Heart left ventricle (tissue), 16 donors: ENCODE results near the gene EREG. TPM values are rescaled to one million over a fixed set of nuclear protein-coding genes. Genes with fewer than 3 reads are reported as not detected.

Experiments
- ATAC-seq, 4 donors: fragments of 200-7000 bp; cut with Tn5 transposase; one replicate each; pipeline ENCODE4 v1.9.1; 2020 to 2022; ENCODE audit warnings: moderate library complexity in 4 of 4, mild to moderate bottlenecking in 3 of 4, moderate number of reproducible peaks in 1 of 4
- DNase-seq, 5 donors: peaks; one replicate each; pipeline ENCODE4 v3.0.0-alpha.2; 2020
- H3K27ac ChIP-seq, 12 donors: fragments of 200-600 bp; sonication (generic) in 4 of 12; one replicate each; pipeline versions ENCODE4 v1.5.0 to v1.8.0; 2016 to 2022; ENCODE audit warnings: mild to moderate bottlenecking in 2 of 12
- H3K27me3 ChIP-seq, 9 donors: fragments of 200-600 bp; sonication (generic) in 2 of 9; one replicate each; pipeline versions ENCODE4 v1.5.1 to v1.8.0; 2016 to 2022; ENCODE audit warnings: mild to moderate bottlenecking in 3 of 9
- H3K36me3 ChIP-seq, 9 donors: fragments of 200-600 bp; sonication (generic) in 2 of 9; one replicate each; pipeline versions ENCODE4 v1.5.0 to v1.8.0; 2018 to 2022; ENCODE audit warnings: mild to moderate bottlenecking in 2 of 9
- H3K4me1 ChIP-seq, 12 donors: fragments of 200-600 bp; sonication (generic) in 4 of 12; one replicate each; pipeline versions ENCODE4 v1.5.0 to v1.8.0; 2016 to 2022; ENCODE audit warnings: mild to moderate bottlenecking in 3 of 12
- H3K4me3 ChIP-seq, 12 donors: fragments of 200-600 bp; sonication (generic) in 4 of 12; one replicate each; pipeline versions ENCODE4 v1.5.0 to v1.8.0; 2017 to 2022; ENCODE audit warnings: mild to moderate bottlenecking in 9 of 12, moderate library complexity in 4 of 12
- H3K9me3 ChIP-seq, 12 donors: fragments of 200-600 bp; sonication (generic) in 4 of 12; one replicate each; pipeline versions ENCODE4 v1.5.0 to v1.8.0; 2016 to 2022; ENCODE audit warnings: mild to moderate bottlenecking in 1 of 12
- POLR2A ChIP-seq, 2 donors: fragments of 450-650 bp; IDR thresholded peaks; one replicate each; pipeline ENCODE4 v1.6.1; 2017; ENCODE audit warnings: antibody characterized with exemption in 2 of 2, mild to moderate bottlenecking in 2 of 2, moderate library complexity in 2 of 2
- WGBS, 4 donors: extraction: QIAGEN DNeasy Blood & Tissue Kit in 2 of 4; methylation state at CpG; one replicate each; pipeline versions ENCODE4 v1.1.5 to v1.1.7; 2013 to 2018; 5-methylcytosine and 5-hydroxymethylcytosine counted together
- intact Hi-C, 10 donors: fragments of 100-400 bp; cut with DNase I; formaldehyde crosslinking; loops; one replicate each; pipeline versions ENCODE4 v1.11.1 to v1.14.2; 2022
- polyA plus RNA-seq, 2 donors: library from polyadenylated mRNA; stranded (reverse); fragments of 200-250 nt; gene quantifications; one replicate each; pipeline ENCODE4 v1.2.3, GENCODE V29; 2013
- total RNA-seq, 9 donors: library from RNA; depleted of rRNA in 2 of 9; stranded (reverse); fragments of >200 nt in 2 of 9; fragmentation: NEBNext Ultra II Directional in 3 of 9; extraction: Animal tissue kit (Norgen Biotek cat#: 25700) in 3 of 9; gene quantifications; one replicate each; pipeline versions ENCODE4 v1.1.0 to v1.2.4, GENCODE V29; 2016 to 2023
- TF ChIP-seq, protein P1 (sequence below), 12 donors: fragments of 200-600 bp; sonication (generic) in 4 of 12; IDR thresholded peaks; one replicate each; pipeline versions ENCODE4 v1.5.0 to v1.8.0; 2018 to 2022; ENCODE audit warnings: antibody characterized with exemption in 12 of 12, mild to moderate bottlenecking in 5 of 12
- donor health status: ischemic (EF 13 %, LVEDD 7.1; RV severe dilation, severe dysfunction).
- donor health status: healthy with polysubstance abuse.
- donor health status: DM: no; HTN: yes; CAD: no.
- donor health status: DM: no; HTN: no; CAD: no.
- donor health status: ischemic (EF 25% LVEDD 6.9; RV normal size, moderate dysfunction).
- donor health status: ischemic (EF 25% LVEDD 5.7; RV mildly dilated, moderate dysfunction).
- donor health status: healthy.
- donor health status: DM: yes; HTN: yes; CAD: no.
- donor health status: ischemic (EF 35%, LVEDD 5.7; RV mildly dilated, moderate dysfunction).
- donor health status: nonischemic (EF 11% LVEDD 7.7; RV severe dilation, severe dysfunction).
- donor health status: DM: yes; HTN: yes; CAD: no.
- donor health status: PGD.
- donor health status: ischemic (EF 29% LVEDD 5.4; RV normal size, mild dysfunction).
- donor health status: nonischemic (EF 23%, LVEDD 6.1; RV moderate dilation, normal function).

EREG gene
- total and polyA plus RNA-seq, 11 donors = 0.09 to 8.6 (median 0.83) TPM; not detected in 3

DNA sequence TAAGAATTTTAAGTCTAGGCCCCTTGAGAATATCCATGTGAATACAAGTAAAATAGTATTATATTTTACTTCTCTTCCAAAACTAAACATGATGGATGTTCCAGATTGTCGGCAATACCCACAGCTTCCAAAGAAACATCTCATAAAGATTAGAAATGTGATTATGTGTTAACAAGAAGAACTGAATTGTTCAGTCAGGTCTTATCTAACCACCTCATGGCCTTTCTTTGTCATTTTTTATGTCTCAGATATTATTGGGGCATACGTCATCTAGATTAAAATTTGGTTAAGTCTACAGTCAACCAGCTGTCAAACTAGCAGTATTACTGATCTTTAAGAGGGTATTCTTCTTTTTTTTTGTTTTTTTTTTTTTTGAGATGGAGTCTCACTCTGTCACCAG lies 46.7 kb upstream of the EREG start:
- no peak for DNase-seq
- intact Hi-C loops = no loop called here

DNA sequence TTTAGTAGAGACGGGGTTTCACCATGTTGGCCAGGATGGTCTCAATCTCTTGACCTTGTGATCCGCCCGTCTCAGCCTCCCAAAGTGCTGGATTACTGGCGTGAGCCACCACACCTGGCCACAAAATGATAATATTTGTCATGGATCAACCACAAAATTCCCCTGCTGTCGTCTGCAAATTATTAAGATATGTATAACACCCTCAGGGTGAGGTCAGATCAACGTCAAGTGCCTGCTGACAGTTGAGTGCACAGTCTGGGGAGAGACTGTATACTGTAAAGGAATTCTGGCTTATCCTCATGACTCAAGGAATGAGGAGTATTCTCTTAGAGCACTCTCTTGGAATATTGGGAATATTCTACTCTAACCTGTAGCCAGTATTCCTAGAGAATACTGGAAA lies 45.5 kb upstream of the EREG start:
- H3K27ac ChIP-seq = no peak overlapping the region
- DNase-seq = no peak
- no peaks in the 10 kb centered on the region for H3K36me3 ChIP-seq
- H3K27me3 ChIP-seq = peaks cover 0 to 5% (median 0%) of the 10 kb centered on the region in 9 donors
- no peak overlapping the region for H3K4me3 ChIP-seq
- ATAC-seq = no peak
- WGBS, 4 donors = 76 to 82% (median 79%) methylated on average over 6 of the region's 6 CpGs
- intact Hi-C loops = no loop called here
- H3K9me3 ChIP-seq = no peaks in the 10 kb centered on the region
- no peak for TF ChIP-seq POLR2A (IDR thresholded peaks at IDR 0.05)
- TF ChIP-seq, protein P1, sequence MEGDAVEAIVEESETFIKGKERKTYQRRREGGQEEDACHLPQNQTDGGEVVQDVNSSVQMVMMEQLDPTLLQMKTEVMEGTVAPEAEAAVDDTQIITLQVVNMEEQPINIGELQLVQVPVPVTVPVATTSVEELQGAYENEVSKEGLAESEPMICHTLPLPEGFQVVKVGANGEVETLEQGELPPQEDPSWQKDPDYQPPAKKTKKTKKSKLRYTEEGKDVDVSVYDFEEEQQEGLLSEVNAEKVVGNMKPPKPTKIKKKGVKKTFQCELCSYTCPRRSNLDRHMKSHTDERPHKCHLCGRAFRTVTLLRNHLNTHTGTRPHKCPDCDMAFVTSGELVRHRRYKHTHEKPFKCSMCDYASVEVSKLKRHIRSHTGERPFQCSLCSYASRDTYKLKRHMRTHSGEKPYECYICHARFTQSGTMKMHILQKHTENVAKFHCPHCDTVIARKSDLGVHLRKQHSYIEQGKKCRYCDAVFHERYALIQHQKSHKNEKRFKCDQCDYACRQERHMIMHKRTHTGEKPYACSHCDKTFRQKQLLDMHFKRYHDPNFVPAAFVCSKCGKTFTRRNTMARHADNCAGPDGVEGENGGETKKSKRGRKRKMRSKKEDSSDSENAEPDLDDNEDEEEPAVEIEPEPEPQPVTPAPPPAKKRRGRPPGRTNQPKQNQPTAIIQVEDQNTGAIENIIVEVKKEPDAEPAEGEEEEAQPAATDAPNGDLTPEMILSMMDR (IDR thresholded peaks at IDR 0.05) = no peak
- H3K4me1 ChIP-seq = no peaks in the 10 kb centered on the region

More for the DNA sequence above, 46.7 kb upstream of the EREG start:
- H3K9me3 ChIP-seq = no peaks in the 10 kb centered on the region
- peaks cover 0 to 5% (median 0%) of the 10 kb centered on the region in 9 donors for H3K27me3 ChIP-seq
- 61 to 72% (median 68%) methylated on average over 2 of the region's 2 CpGs for WGBS, 4 donors
- H3K4me1 ChIP-seq = no peaks in the 10 kb centered on the region
- H3K4me3 ChIP-seq = no peak overlapping the region
- no peak for TF ChIP-seq POLR2A (IDR thresholded peaks at IDR 0.05)
- TF ChIP-seq, protein P1 (IDR thresholded peaks at IDR 0.05) = no peak
- no peak for ATAC-seq
- no peaks in the 10 kb centered on the region for H3K36me3 ChIP-seq
- no peak overlapping the region for H3K27ac ChIP-seq

DNA sequence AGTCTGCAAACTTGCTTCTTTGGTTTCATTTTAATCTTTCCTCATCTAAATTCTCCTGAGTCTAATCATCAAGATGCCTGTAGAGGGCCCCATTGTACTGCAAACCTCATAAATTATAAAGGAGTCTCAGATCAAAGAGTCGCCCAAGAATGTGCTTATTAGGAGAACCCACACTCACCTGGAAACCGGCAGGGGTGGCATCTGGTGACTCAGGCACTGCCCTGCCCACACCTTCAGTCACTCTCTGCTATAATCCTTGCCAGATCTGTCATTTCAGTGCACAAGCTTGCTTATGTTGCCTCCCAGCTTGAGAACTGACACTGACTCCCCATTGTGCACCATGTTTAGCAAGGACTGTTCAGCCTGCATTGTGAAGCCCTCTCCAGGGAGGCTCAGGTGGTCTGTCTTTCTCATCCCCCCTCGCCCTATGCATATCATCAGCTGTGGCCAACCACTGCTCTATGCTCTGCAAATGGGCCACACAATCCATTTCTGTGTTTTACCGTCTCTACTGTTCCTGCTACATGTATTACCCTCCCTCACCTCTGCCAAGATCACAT lies 44.3 kb upstream of the EREG start:
- no peak for DNase-seq
- Histone ChIP-seq H3K9me3 (no peaks in the 10 kb centered on the region), H3K27me3 (peaks cover 0 to 5% (median 0%) of the 10 kb centered on the region in 9 donors), H3K4me1 (no peaks in the 10 kb centered on the region), H3K27ac (no peak overlapping the region), H3K4me3 (no peak overlapping the region), H3K36me3 (no peaks in the 10 kb centered on the region)
- 42 to 47% (median 44%) methylated on average over 4 of the region's 4 CpGs for WGBS, 4 donors
- no peak for TF ChIP-seq POLR2A (IDR thresholded peaks at IDR 0.05)
- TF ChIP-seq, protein P1 (IDR thresholded peaks at IDR 0.05) = peak in 10 of 12 donors; percentile 9 to 48 (median 34)
- ATAC-seq = peak in 3 of 4 donors; percentile 26 to 49 (median 38)
- intact Hi-C loops = loop anchor here in 6 of 10 donors (2.0 to 5.0 kb wide), 3 partner anchors 352 to 357 kb away; no protein-coding TSS in a partner anchor

DNA sequence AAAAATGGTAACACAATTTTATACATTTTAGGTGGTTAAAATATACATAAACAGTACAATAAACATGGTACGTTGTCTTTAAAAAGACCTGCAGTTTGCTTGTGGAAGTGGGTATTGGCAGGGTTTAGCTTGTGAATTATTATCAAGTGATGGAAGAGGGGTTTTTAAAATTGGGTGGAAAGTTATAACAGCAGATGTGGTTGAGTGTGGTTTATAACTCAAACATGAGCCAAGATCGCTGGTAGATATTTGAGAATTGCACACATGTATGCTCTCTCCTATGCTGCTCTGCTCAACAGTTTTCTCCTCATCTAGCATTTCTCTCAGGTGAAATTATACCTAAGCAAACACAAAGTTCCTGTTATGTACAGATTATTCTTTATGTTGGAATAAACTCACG lies 42.6 kb upstream of the EREG start:
- no peak for TF ChIP-seq POLR2A (IDR thresholded peaks at IDR 0.05)
- TF ChIP-seq, protein P1 (IDR thresholded peaks at IDR 0.05) = no peak
- DNase-seq (no peak), ATAC-seq (no peak)
- no peak overlapping the region for H3K27ac ChIP-seq
- no peak overlapping the region for H3K4me3 ChIP-seq
- WGBS, 4 donors = 84 to 89% (median 88%) methylated on average over 3 of the region's 3 CpGs
- peaks cover 0 to 7% (median 2%) of the 10 kb centered on the region in 9 donors for H3K27me3 ChIP-seq
- intact Hi-C loops = loop anchor here in 5 of 10 donors (5.0 kb wide), 2 partner anchors 350 to 355 kb away; no protein-coding TSS in a partner anchor
- H3K36me3 ChIP-seq = no peaks in the 10 kb centered on the region
- H3K9me3 ChIP-seq = no peaks in the 10 kb centered on the region
- H3K4me1 ChIP-seq = no peaks in the 10 kb centered on the region
